ENCODE measurements around the gene DNMT3L. TPM values are rescaled to one million over a fixed set of nuclear protein-coding genes. Genes with fewer than 3 reads are reported as not detected.

DNMT3L gene
- total RNA-seq, 1 donor from 2014 or later, result not detected

DNA sequence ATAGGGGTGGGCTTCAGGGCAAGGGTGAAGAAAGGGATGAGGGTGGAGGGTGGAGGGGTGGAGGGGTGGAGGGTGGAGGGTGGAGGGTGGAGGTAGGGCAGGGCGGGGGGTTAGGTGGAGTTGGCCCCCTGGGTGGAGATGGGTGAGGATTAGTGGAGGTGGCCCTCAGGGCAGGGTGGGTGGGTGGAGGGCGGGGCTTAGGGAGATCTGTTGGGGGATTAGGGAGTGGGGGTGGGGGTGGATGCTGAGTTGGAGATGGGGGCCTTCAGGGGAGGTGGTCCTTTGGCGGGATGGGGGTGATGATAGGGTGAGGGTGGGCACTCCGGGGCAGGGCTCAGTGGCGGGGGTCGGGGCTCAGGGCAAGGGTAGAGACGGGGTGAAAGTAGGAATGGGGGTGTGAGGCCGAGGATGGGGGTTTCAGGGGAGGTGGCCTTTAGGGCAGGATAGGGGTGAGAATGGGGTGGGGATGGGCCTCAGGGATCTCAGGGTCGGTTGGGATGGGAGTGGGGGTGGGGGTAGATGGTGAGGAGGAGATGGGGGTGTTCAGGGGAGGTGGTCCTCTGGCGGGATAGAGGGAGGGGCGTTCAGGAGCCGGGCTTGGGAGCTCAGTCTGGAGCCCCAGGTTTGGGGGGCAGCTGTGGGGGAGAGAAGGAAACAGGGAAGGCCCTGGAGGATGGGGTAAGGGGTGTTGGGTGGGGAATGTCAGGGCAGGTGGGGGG, 800 bp upstream of the DNMT3L start:
- ATAC-seq (no peak), DNase-seq (no peak)
- Histone ChIP-seq H3K27ac (no peak overlapping the region), H3K9me3 (no peaks in the 10 kb centered on the region), H3K4me3 (no peak overlapping the region), H3K27me3 (ENCODE audit: low read depth) (no peaks in the 10 kb centered on the region), H3K36me3 (no peaks in the 10 kb centered on the region), H3K4me1 (no peaks in the 10 kb centered on the region)
- intact Hi-C loops (cut with DNase I), result no loop called here
- TF ChIP-seq, protein P1, sequence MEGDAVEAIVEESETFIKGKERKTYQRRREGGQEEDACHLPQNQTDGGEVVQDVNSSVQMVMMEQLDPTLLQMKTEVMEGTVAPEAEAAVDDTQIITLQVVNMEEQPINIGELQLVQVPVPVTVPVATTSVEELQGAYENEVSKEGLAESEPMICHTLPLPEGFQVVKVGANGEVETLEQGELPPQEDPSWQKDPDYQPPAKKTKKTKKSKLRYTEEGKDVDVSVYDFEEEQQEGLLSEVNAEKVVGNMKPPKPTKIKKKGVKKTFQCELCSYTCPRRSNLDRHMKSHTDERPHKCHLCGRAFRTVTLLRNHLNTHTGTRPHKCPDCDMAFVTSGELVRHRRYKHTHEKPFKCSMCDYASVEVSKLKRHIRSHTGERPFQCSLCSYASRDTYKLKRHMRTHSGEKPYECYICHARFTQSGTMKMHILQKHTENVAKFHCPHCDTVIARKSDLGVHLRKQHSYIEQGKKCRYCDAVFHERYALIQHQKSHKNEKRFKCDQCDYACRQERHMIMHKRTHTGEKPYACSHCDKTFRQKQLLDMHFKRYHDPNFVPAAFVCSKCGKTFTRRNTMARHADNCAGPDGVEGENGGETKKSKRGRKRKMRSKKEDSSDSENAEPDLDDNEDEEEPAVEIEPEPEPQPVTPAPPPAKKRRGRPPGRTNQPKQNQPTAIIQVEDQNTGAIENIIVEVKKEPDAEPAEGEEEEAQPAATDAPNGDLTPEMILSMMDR (IDR thresholded peaks at IDR 0.05), result no peak

DNA sequence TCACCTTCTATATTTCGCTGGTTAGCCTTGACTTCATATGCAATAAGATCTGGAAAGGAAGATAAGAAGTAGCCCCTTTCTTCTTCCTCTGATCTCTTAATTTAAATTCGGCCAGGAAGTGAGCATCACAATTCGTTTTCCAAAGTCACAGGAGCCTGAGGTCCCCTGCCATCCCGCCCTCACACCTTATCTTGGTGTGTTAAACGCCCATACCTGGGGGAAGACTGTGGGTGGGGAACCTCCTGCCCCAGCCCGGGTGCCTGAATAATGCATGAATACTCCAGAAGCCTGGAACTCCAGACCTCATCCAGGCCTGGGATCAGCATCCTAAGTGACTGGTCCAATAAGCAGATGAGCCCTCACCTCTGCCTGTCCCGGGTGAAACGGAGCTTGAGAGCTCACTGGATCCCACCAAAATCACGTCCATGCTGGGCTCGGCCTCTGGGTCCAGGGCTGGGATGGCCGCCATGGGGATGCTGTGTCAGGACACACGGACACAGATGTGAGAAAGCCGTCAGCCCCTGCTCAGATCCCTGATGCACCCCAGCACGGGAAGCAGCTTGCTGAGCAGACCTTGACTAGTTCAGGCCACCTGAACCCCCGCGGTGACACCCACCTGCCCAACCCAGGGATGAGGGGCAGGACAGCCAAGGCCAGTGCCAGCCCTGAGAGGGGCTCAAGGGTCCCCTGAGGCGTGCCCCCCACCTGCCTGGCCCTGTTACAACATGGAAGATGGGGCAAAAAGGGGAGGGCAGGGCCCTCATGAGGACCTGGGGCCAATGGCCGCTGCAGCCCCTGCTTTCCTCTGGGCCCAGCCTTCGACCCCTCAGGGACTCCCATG, 686 bp downstream of the DNMT3L start:
- Histone ChIP-seq H3K27ac (no peak overlapping the region), H3K27me3 (ENCODE audit: low read depth) (no peaks in the 10 kb centered on the region), H3K9me3 (no peaks in the 10 kb centered on the region), H3K4me3 (no peak overlapping the region), H3K36me3 (no peaks in the 10 kb centered on the region), H3K4me1 (no peaks in the 10 kb centered on the region)
- intact Hi-C loops (cut with DNase I), result no loop called here
- TF ChIP-seq, protein P1 (IDR thresholded peaks at IDR 0.05), result no peak
- ATAC-seq (no peak), DNase-seq (no peak)

DNA sequence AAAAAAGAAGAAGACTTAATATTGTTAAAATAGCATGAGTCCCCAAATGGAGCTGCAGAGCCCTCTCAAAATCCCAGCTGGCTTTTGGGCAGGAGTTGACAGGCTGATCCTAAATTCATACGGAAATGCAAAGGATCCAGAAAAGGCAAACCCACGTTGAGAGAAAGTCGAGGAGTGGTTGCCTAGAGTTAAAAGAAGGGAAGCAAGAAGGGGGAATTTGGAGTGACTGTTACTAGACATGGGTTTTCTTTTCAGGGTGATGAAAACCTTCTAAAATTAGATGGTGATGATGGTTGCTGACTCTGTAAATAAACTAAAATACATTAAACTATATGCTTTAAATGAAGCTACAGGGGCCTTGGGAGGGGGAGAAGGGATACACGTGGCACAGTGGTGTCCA, 1.6 kb downstream of the DNMT3L start:
- intact Hi-C loops (cut with DNase I), result no loop called here
- no peaks in the 10 kb centered on the region for H3K27me3 ChIP-seq (ENCODE audit: low read depth)
- H3K36me3 ChIP-seq, result no peaks in the 10 kb centered on the region
- H3K9me3 ChIP-seq, result no peaks in the 10 kb centered on the region
- ATAC-seq (no peak), DNase-seq (no peak)
- TF ChIP-seq, protein P1 (IDR thresholded peaks at IDR 0.05), result no peak
- H3K4me3 ChIP-seq, result no peak overlapping the region
- peaks cover 4% of the 10 kb centered on the region for H3K4me1 ChIP-seq
- no peak overlapping the region for H3K27ac ChIP-seq

DNA sequence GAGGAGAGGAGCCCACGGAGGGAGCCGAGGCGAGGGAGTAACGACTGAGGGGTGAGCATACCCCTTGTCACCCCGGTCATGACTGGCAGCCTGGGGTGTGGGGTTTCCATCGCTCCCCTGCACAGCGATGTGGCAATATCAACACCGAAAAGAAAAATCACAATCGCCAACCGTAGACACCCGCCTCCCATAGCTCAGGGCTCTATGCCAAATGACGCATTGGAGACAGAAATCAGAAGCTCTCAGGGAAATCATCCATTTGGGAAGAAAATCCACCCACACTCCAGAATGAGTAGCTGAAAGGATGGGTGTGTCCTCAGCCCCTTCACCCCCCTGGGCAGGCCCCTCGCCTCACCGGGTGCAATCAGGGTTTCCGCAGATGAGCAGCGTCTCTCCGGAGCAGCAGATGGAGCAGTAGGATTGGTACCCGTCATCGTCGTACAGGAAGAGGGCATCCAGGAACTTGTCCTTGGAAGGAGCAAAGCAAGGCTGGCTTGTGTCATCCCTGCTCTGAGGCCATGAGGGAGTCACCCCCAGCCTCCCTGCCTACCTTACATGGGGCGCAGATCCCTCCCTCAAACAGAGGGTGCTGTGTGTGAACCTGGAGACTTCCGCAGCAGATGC, 2.5 kb downstream of the DNMT3L start:
- H3K36me3 ChIP-seq, result no peaks in the 10 kb centered on the region
- ATAC-seq (no peak), DNase-seq (no peak)
- H3K9me3 ChIP-seq, result no peaks in the 10 kb centered on the region
- peaks cover 5% of the 10 kb centered on the region for H3K27me3 ChIP-seq (ENCODE audit: low read depth)
- intact Hi-C loops (cut with DNase I), result no loop called here
- peaks cover 10% of the 10 kb centered on the region for H3K4me1 ChIP-seq
- no peak overlapping the region for H3K27ac ChIP-seq
- H3K4me3 ChIP-seq, result no peak overlapping the region
- TF ChIP-seq, protein P1 (IDR thresholded peaks at IDR 0.05), result no peak

DNA sequence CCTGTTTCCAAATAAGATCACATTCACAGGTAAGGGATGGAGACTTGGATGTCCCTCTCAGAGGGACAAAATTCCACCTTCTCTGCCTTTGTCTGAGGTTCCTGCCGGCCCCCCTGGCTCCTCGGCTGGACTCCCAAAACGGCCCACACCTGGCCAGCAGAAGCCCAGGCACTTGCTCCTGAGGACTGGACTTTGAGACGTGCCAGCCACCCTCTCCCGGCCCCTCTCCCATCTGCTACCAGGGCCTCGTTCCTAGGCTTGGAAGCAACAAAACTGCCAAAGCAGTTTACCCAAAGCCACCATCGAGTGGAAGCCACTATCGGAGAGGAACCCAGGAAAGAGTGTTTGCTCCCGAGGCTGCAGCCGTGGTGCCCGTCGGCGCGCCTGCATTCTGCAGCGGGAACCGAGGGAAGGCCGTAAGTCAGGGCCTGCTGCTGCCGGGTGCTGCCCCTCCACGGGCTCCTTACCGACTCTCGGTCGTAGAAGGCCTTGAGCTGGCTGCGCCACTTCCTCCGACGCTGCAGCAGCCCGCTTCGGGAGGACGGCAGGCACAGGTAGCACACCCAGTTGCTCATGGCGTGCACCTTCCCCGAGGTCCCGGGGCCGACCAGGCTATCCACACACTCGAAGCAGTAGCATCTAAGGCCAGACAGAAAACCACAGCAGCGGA, 3.5 kb downstream of the DNMT3L start:
- Histone ChIP-seq H3K4me1 (peaks cover 12% of the 10 kb centered on the region), H3K36me3 (no peaks in the 10 kb centered on the region), H3K27me3 (ENCODE audit: low read depth) (peaks cover 5% of the 10 kb centered on the region), H3K9me3 (no peaks in the 10 kb centered on the region), H3K27ac (no peak overlapping the region), H3K4me3 (no peak overlapping the region)
- ATAC-seq (no peak), DNase-seq (no peak)
- TF ChIP-seq, protein P1 (IDR thresholded peaks at IDR 0.05), result no peak
- intact Hi-C loops (cut with DNase I), result no loop called here
